Mesothelial cell of epicardium (in vitro differentiated cells): Measurements from ENCODE around the gene COL11A1. TPM values are rescaled to one million over a fixed set of nuclear protein-coding genes. Genes with fewer than 3 reads are reported as not detected.

Experiments used
- DNase-seq, 2 experiments: peaks; one replicate each; pipeline ENCODE4 v3.0.0; 2021; ENCODE audit warnings: low spot score in 2 of 2; ENCODE audit not compliant: unreplicated experiment in 2 of 2
- H3K27ac Mint-ChIP-seq: 2 replicates; pipeline ENCODE4 v1.8.0; 2021; ENCODE audit warnings: mixed read lengths
- H3K27me3 Mint-ChIP-seq: 2 replicates; pipeline ENCODE4 v1.8.0; 2021; ENCODE audit warnings: low read depth, mixed read lengths
- H3K36me3 Mint-ChIP-seq: 2 replicates; pipeline ENCODE4 v1.8.0; 2021; ENCODE audit warnings: mixed read lengths
- H3K4me1 Mint-ChIP-seq: 2 replicates; pipeline ENCODE4 v1.8.0; 2021; ENCODE audit warnings: mixed read lengths
- H3K4me3 Mint-ChIP-seq: 2 replicates; pipeline ENCODE4 v1.8.0; 2021; ENCODE audit warnings: mild to moderate bottlenecking, moderate library complexity, mixed read lengths
- H3K9me3 Mint-ChIP-seq: 2 replicates; pipeline ENCODE4 v1.8.0; 2021; ENCODE audit warnings: mixed read lengths
- CTCF ChIP-seq: fragments of 200-600 bp; sonication (generic); IDR thresholded peaks from one replicate; pipeline ENCODE4 v1.5.0; 2021; ENCODE audit warnings: antibody characterized with exemption; ENCODE audit not compliant: unreplicated experiment
- total RNA-seq: library from RNA; stranded (reverse); gene quantifications from 3 replicates; pipeline ENCODE4 v1.2.1, GENCODE V29; 2021

The COL11A1 gene
- 126 to 141 TPM (median 133 TPM) in 3 replicates for total RNA-seq

GRCh38 chr1:103108376-103109150, at the start of gene COL11A1:
TSS of gene COL11A1 (minus strand) at chr1:103108522. CDS start at chr1:103108178, 344 bp downstream.
- Mint-ChIP-seq H3K4me1 (peaks cover 25% of the 10 kb centered on the region), H3K36me3 (no peaks in the 10 kb centered on the region), H3K4me3 (peak within 1 kb of the TSS; percentile 82), H3K27ac (peak within 1 kb of the TSS; percentile 59), H3K9me3 (no peaks in the 10 kb centered on the region), H3K27me3 (peaks cover 1% of the 10 kb centered on the region)
- TF ChIP-seq CTCF: no peak
- peak in 1 of 2 experiments; percentile 51 for DNase-seq

GRCh38 chr1:103156966-103157365, 48.6 kb upstream of the COL11A1 start:
- no peak for TF ChIP-seq CTCF
- Mint-ChIP-seq H3K9me3 (no peaks in the 10 kb centered on the region), H3K27ac (no peak overlapping the region), H3K4me3 (no peak overlapping the region), H3K4me1 (no peaks in the 10 kb centered on the region), H3K36me3 (no peaks in the 10 kb centered on the region), H3K27me3 (no peaks in the 10 kb centered on the region)
- no peak for DNase-seq

- no peak for DNase-seq
- H3K27me3 Mint-ChIP-seq: no peaks in the 10 kb centered on the region
- no peak overlapping the region for H3K4me3 Mint-ChIP-seq
- H3K27ac Mint-ChIP-seq: no peak overlapping the region
- no peaks in the 10 kb centered on the region for H3K9me3 Mint-ChIP-seq
- TF ChIP-seq CTCF: no peak
- no peaks in the 10 kb centered on the region for H3K36me3 Mint-ChIP-seq
- H3K4me1 Mint-ChIP-seq: no peaks in the 10 kb centered on the region
Measured at GRCh38 chr1:103146166-103146565, 37.8 kb upstream of the COL11A1 start.

- Mint-ChIP-seq H3K36me3 (no peaks in the 10 kb centered on the region), H3K27ac (no peak overlapping the region), H3K4me3 (no peak overlapping the region), H3K9me3 (no peaks in the 10 kb centered on the region), H3K4me1 (no peaks in the 10 kb centered on the region), H3K27me3 (no peaks in the 10 kb centered on the region)
- TF ChIP-seq CTCF: no peak
- no peak for DNase-seq
Measured at GRCh38 chr1:103145449-103145848, 37.1 kb upstream of the COL11A1 start.

- H3K4me1 Mint-ChIP-seq: no peaks in the 10 kb centered on the region
- no peak overlapping the region for H3K4me3 Mint-ChIP-seq
- H3K27me3 Mint-ChIP-seq: no peaks in the 10 kb centered on the region
- no peak for TF ChIP-seq CTCF
- no peak for DNase-seq
- H3K36me3 Mint-ChIP-seq: no peaks in the 10 kb centered on the region
- H3K9me3 Mint-ChIP-seq: no peaks in the 10 kb centered on the region
- H3K27ac Mint-ChIP-seq: no peak overlapping the region
Measured at GRCh38 chr1:103144681-103145080, 36.4 kb upstream of the COL11A1 start.
